Body of pancreas (tissue), 4 donors: ENCODE results near the gene MNAT1. TPM values are rescaled to one million over a fixed set of nuclear protein-coding genes. Genes with fewer than 3 reads are reported as not detected.
A peak's percentile ranks its signal among the peaks of the same experiment; 100 is the strongest.

Experiments used
- ATAC-seq: fragments of 150-250 bp; one replicate; pipeline ENCODE4 v1.9.1; 2016
- DNase-seq, 4 donors: peaks; one replicate each; pipeline ENCODE4 v3.0.0-alpha.2; 2019
- H3K27ac ChIP-seq, 4 donors: fragments of 200-600 bp; sonication (generic); 1 replicate in 3 of 4; 2 replicates in 1 of 4; pipeline versions ENCODE4 v1.5.1 to v1.6.1; 2016 to 2019; ENCODE audit warnings: mild to moderate bottlenecking in 1 of 4, mixed read lengths in 1 of 4, moderate library complexity in 1 of 4
- H3K27me3 ChIP-seq, 2 donors: fragments of 200-600 bp; sonication (generic); one replicate each; pipeline ENCODE4 v1.6.0; 2016; ENCODE audit warnings: mild to moderate bottlenecking in 1 of 2
- H3K36me3 ChIP-seq, 2 donors: fragments of 200-600 bp; sonication (generic); replicated peaks in 1 of 2; 2 replicates each; pipeline ENCODE4 v1.5.1; 2016; ENCODE audit warnings: low read depth in 2 of 2; ENCODE audit not compliant: insufficient read depth in 1 of 2
- H3K4me1 ChIP-seq: fragments of 200-600 bp; sonication (generic); one replicate; pipeline ENCODE4 v1.6.0; 2016
- H3K4me3 ChIP-seq, 2 donors: fragments of 200-600 bp; sonication (generic); 1 replicate in 1 of 2; 2 replicates in 1 of 2; pipeline ENCODE4 v1.5.1; 2016 to 2019
- H3K9me3 ChIP-seq, 3 donors: fragments of 200-600 bp; sonication (generic); 1 replicate in 2 of 3; 2 replicates in 1 of 3; pipeline ENCODE4 v1.5.1; 2016
- POLR2A ChIP-seq, 3 donors: fragments of 450-650 bp; IDR thresholded peaks; one replicate each; pipeline ENCODE4 v1.6.1; 2016; ENCODE audit warnings: antibody characterized with exemption in 3 of 3, mild to moderate bottlenecking in 2 of 3
- WGBS, 2 donors: methylation state at CpG; one replicate each; pipeline ENCODE4 v1.1.5; 2017; 5-methylcytosine and 5-hydroxymethylcytosine counted together
- intact Hi-C: fragments of 100-400 bp; cut with DNase I; formaldehyde crosslinking; loops from one replicate; pipeline ENCODE4 v1.15.1; 2023
- total RNA-seq, 2 donors: library from RNA; depleted of rRNA; stranded (reverse); fragments of >200 nt; gene quantifications; one replicate each; pipeline ENCODE4 v1.1.0, GENCODE V29; 2016
- TF ChIP-seq, protein P1 (sequence below), 7 experiments: fragments of 450-650 bp in 4 of 7; fragments of 200-600 bp in 3 of 7; sonication (generic) in 3 of 7; IDR thresholded peaks; one replicate each; pipeline ENCODE4 v1.5.1; 2016 to 2019; ENCODE audit warnings: antibody characterized with exemption in 7 of 7

The MNAT1 gene
- total RNA-seq, 2 donors from 2014 or later, result 14.0 to 37.2 TPM

DNA sequence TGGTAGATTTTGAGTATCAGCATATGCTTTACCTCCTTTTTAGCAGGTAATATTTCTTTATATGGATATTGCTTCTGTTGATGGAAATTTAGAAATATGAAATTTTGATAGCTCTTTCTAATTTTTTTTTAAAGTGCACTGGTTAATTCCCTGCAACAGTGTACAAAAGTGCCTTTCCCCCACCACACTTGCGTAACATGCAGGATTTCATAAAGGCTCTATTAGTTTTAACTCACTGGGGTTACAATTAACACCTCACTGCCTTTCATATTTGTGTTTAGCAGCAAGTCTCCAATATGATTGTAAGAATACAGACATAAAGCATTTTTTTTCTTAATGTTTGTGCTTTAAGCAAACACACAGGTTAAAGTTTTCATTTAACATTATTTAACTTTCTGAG is 25.6 kb downstream of the MNAT1 start:
- Histone ChIP-seq H3K27me3 (no peaks in the 10 kb centered on the region), H3K36me3 (no peaks in the 10 kb centered on the region), H3K9me3 (no peaks in the 10 kb centered on the region), H3K4me1 (peaks cover 14% of the 10 kb centered on the region), H3K4me3 (no peak overlapping the region), H3K27ac (peak overlapping the region in 2 of 4 donors; percentile 7 to 26)
- ATAC-seq, result no peak
- WGBS, 2 donors, result 92 to 94% methylated on average over 1 of the region's 1 CpG
- intact Hi-C loops, result no loop called here
- no peak for DNase-seq
- no peak for TF ChIP-seq POLR2A (IDR thresholded peaks at IDR 0.05)
- TF ChIP-seq, protein P1, sequence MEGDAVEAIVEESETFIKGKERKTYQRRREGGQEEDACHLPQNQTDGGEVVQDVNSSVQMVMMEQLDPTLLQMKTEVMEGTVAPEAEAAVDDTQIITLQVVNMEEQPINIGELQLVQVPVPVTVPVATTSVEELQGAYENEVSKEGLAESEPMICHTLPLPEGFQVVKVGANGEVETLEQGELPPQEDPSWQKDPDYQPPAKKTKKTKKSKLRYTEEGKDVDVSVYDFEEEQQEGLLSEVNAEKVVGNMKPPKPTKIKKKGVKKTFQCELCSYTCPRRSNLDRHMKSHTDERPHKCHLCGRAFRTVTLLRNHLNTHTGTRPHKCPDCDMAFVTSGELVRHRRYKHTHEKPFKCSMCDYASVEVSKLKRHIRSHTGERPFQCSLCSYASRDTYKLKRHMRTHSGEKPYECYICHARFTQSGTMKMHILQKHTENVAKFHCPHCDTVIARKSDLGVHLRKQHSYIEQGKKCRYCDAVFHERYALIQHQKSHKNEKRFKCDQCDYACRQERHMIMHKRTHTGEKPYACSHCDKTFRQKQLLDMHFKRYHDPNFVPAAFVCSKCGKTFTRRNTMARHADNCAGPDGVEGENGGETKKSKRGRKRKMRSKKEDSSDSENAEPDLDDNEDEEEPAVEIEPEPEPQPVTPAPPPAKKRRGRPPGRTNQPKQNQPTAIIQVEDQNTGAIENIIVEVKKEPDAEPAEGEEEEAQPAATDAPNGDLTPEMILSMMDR (IDR thresholded peaks at IDR 0.05), result no peak

DNA sequence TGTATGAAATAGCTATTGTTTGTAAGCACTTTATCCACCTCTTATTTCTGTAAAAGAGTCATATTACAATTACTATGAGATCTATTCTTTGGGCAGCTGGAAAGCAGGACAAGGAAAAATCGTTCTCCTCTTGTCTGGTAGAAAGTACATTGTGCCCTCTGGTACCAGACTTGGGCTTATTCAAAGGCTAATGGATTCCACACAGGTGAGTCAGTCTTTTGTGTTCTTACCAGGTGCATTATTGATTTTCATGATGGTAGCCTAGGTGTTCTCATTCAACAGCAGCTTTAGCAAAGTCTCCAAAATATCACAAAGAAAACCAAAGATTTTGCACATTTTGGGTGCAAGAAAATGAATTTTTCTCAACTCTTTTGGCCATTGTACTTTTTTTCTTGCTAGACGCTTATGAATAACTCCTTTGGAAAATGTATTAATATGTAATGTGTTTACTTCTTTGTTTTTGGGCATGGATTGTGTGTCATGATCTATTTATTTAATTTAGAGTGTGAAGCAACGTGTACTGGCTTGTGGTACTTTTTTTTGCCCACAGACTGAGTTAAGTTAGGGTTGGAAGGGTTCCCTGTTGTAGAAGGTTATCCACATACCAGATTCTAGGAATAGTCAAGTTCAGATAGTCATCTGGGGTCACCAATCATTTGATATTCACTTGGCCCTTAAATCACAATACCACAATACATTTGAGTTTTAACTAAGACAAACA is 26.2 kb downstream of the MNAT1 start:
- Histone ChIP-seq H3K36me3 (no peaks in the 10 kb centered on the region), H3K4me1 (peaks cover 14% of the 10 kb centered on the region), H3K27ac (peak overlapping the region in 2 of 4 donors; percentile 7 to 26), H3K4me3 (no peak overlapping the region), H3K9me3 (no peaks in the 10 kb centered on the region), H3K27me3 (no peaks in the 10 kb centered on the region)
- TF ChIP-seq, protein P1 (IDR thresholded peaks at IDR 0.05), result no peak
- TF ChIP-seq POLR2A (IDR thresholded peaks at IDR 0.05), result no peak
- ATAC-seq, result peak; percentile 90
- 68 to 76% methylated on average over 3 of the region's 3 CpGs for WGBS, 2 donors
- intact Hi-C loops, result no loop called here
- peak in 2 of 4 donors; percentile 14 to 22 for DNase-seq

DNA sequence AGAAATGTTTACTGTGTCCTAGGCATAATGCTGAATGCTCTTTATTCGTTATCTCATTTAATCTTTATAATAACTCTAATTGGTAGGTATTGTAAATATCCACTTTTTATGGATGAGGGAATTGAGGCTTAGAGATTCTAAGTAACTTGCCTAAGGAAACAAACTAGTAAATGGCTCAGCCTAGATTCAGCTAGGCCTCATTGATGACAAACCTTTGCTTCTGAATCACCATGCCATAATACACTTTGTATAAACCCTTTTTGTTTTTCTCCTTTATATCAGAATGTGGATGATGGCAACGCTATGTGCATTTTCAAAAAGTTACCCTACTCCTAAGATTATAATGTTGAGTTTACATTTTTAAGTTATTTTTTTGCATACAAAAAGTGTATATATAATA is 34.0 kb downstream of the MNAT1 start:
- ATAC-seq (no peak), DNase-seq (no peak)
- Histone ChIP-seq H3K9me3 (peaks cover 0 to 6% (median 0%) of the 10 kb centered on the region in 3 donors), H3K27me3 (no peaks in the 10 kb centered on the region), H3K36me3 (no peaks in the 10 kb centered on the region), H3K27ac (no peak overlapping the region), H3K4me3 (no peak overlapping the region), H3K4me1 (no peaks in the 10 kb centered on the region)
- no peak for TF ChIP-seq POLR2A (IDR thresholded peaks at IDR 0.05)
- TF ChIP-seq, protein P1 (IDR thresholded peaks at IDR 0.05), result no peak
- intact Hi-C loops, result no loop called here
- 92 to 93% methylated on average over 2 of the region's 2 CpGs for WGBS, 2 donors

DNA sequence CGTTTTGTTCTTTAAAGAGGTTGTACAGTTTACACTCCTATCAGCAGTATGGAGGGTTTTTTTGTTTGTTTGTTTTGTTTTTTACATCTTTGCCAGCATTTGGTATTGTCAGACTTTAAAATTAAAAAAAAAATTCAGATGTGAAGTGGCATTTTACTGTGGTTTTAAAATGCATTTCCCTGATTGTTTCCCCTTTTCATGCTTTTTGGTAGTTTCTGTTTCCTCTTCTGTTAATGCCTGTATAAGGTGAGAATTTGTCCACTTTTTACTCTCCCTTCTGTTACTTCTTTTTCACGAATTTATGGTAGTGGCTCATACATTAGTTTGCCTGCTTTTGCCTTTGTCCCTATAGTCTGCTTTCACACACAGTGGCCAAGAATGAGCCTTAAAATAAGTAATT is 36.6 kb downstream of the MNAT1 start:
- no peak for DNase-seq
- intact Hi-C loops, result no loop called here
- H3K27ac ChIP-seq, result no peak overlapping the region
- peaks cover 0 to 6% (median 0%) of the 10 kb centered on the region in 3 donors for H3K9me3 ChIP-seq
- no peak overlapping the region for H3K4me3 ChIP-seq
- H3K4me1 ChIP-seq, result no peaks in the 10 kb centered on the region
- ATAC-seq, result no peak
- H3K27me3 ChIP-seq, result no peaks in the 10 kb centered on the region
- 39 to 45% methylated on average over 2 of the region's 2 CpGs for WGBS, 2 donors
- TF ChIP-seq, protein P1 (IDR thresholded peaks at IDR 0.05), result no peak
- TF ChIP-seq POLR2A (IDR thresholded peaks at IDR 0.05), result no peak
- H3K36me3 ChIP-seq, result no peaks in the 10 kb centered on the region

DNA sequence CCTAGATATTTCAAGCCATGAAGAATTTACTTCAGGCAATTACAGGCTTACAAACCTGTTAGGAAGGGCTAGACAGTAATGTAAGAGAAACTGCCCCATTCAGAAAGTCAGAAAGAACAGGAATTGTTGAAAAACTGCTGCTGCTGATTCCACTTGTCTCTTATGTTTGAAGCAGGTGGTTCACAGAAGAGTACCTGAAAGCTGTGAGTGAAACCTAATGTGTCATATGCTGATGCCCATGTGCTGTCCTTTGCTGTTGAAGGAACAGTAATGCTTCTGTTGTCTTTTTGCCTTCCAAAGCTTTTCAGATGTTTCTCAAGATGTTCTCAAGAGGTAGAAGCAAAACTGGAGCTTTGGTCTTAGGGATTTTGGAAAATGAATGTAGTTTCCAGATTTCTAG is 39.0 kb downstream of the MNAT1 start:
- DNase-seq, result no peak
- H3K9me3 ChIP-seq, result peaks cover 0 to 6% (median 0%) of the 10 kb centered on the region in 3 donors
- intact Hi-C loops, result no loop called here
- H3K4me1 ChIP-seq, result no peaks in the 10 kb centered on the region
- no peak overlapping the region for H3K27ac ChIP-seq
- ATAC-seq, result no peak
- no peaks in the 10 kb centered on the region for H3K27me3 ChIP-seq
- TF ChIP-seq, protein P1 (IDR thresholded peaks at IDR 0.05), result no peak
- TF ChIP-seq POLR2A (IDR thresholded peaks at IDR 0.05), result no peak
- H3K4me3 ChIP-seq, result no peak overlapping the region
- no peaks in the 10 kb centered on the region for H3K36me3 ChIP-seq
